H9 (cell line): ENCODE measurements around the gene ISM2. TPM values are rescaled to one million over a fixed set of nuclear protein-coding genes. Genes with fewer than 3 reads are reported as not detected.

Experiments
- DNase-seq: peaks from one replicate; pipeline ENCODE4 v3.0.0-alpha.2; 2017
- H2AFZ ChIP-seq: one replicate; pipeline ENCODE4 v1.6.1; 2013; ENCODE audit warnings: mild to moderate bottlenecking, low read length, control low read depth, moderate library complexity
- H2AK5ac ChIP-seq: 2 replicates; pipeline ENCODE4 v1.6.1; 2013; ENCODE audit warnings: low read length, control low read depth, mixed read lengths; ENCODE audit not compliant: insufficient read length
- H2BK120ac ChIP-seq: one replicate; pipeline ENCODE4 v1.6.1; 2013; ENCODE audit warnings: low read depth, mild to moderate bottlenecking, low read length, control low read depth, inconsistent platforms; ENCODE audit not compliant: poor library complexity, severe bottlenecking
- H2BK12ac ChIP-seq: 2 replicates; pipeline ENCODE4 v1.6.1; 2013; ENCODE audit warnings: low read length, control low read depth, mixed read lengths, low read depth; ENCODE audit not compliant: insufficient read length
- H2BK15ac ChIP-seq: 2 replicates; pipeline ENCODE4 v1.6.1; 2013; ENCODE audit warnings: low read depth, low read length, control low read depth
- H2BK20ac ChIP-seq: one replicate; pipeline ENCODE4 v1.6.1; 2013; ENCODE audit warnings: low read depth, mild to moderate bottlenecking, low read length, control low read depth, inconsistent platforms; ENCODE audit not compliant: poor library complexity, severe bottlenecking
- H2BK5ac ChIP-seq: 2 replicates; pipeline ENCODE4 v1.6.1; 2013; ENCODE audit warnings: low read length, control low read depth, mixed read lengths; ENCODE audit not compliant: insufficient read length
- H3K14ac ChIP-seq: 2 replicates; pipeline ENCODE4 v1.6.1; 2013; ENCODE audit warnings: low read length, control low read depth; ENCODE audit not compliant: insufficient read depth
- H3K18ac ChIP-seq: 2 replicates; pipeline ENCODE4 v1.6.1; 2013; ENCODE audit warnings: low read depth, mild to moderate bottlenecking, mixed read lengths, low read length, control low read depth; ENCODE audit not compliant: insufficient read length
- H3K23ac ChIP-seq: 2 replicates; pipeline ENCODE4 v1.6.1; 2013; ENCODE audit warnings: low read length, control low read depth, mixed read lengths, low read depth; ENCODE audit not compliant: insufficient read length
- H3K23me2 ChIP-seq: 2 replicates; pipeline ENCODE4 v1.6.1; 2013; ENCODE audit warnings: low read depth, mild to moderate bottlenecking, mixed read lengths, low read length, control low read depth; ENCODE audit not compliant: insufficient read length, poor library complexity, severe bottlenecking
- H3K27ac ChIP-seq: 2 replicates; pipeline ENCODE4 v1.5.1; 2013; ENCODE audit warnings: low read length, control low read depth, mixed read lengths, low read depth; ENCODE audit not compliant: insufficient read length
- H3K27me3 ChIP-seq: 2 replicates; pipeline ENCODE4 v1.6.1; 2013; ENCODE audit warnings: low read length, control low read depth, inconsistent platforms; ENCODE audit not compliant: insufficient read depth
- H3K4ac ChIP-seq: 2 replicates; pipeline ENCODE4 v1.6.1; 2013; ENCODE audit warnings: low read depth, mild to moderate bottlenecking, control low read depth, inconsistent platforms, low read length, moderate library complexity
- H3K4me1 ChIP-seq: 2 replicates; pipeline ENCODE4 v1.6.1; 2013; ENCODE audit warnings: low read length, control low read depth, inconsistent platforms; ENCODE audit not compliant: insufficient read depth
- H3K4me2 ChIP-seq: 2 replicates; pipeline ENCODE4 v1.6.1; 2013; ENCODE audit warnings: low read length, control low read depth, mixed read lengths; ENCODE audit not compliant: insufficient read length, insufficient read depth
- H3K56ac ChIP-seq: 2 replicates; pipeline ENCODE4 v1.6.1; 2013; ENCODE audit warnings: low read depth, mild to moderate bottlenecking, mixed read lengths, low read length, control low read depth; ENCODE audit not compliant: insufficient read length
- H3K79me1 ChIP-seq: 2 replicates; pipeline ENCODE4 v1.6.1; 2013; ENCODE audit warnings: low read depth, mild to moderate bottlenecking, moderate library complexity, low read length, control low read depth, inconsistent platforms; ENCODE audit not compliant: insufficient read depth, poor library complexity, severe bottlenecking
- H3K79me2 ChIP-seq: 2 replicates; pipeline ENCODE4 v1.6.1; 2013; ENCODE audit warnings: low read length, control low read depth, inconsistent platforms; ENCODE audit not compliant: insufficient read depth
- H3K9ac ChIP-seq: 2 replicates; pipeline ENCODE4 v1.6.1; 2013; ENCODE audit warnings: low read length, control low read depth, mixed read lengths; ENCODE audit not compliant: insufficient read length; ENCODE audit errors: extremely low read depth
- H3K9me3 ChIP-seq: one replicate; pipeline ENCODE4 v1.6.1; 2013; ENCODE audit warnings: low read depth, low read length, inconsistent platforms; ENCODE audit not compliant: control insufficient read depth
- H3T11ph ChIP-seq: one replicate; pipeline ENCODE4 v1.6.1; 2013; ENCODE audit warnings: mild to moderate bottlenecking, low read length, control low read depth, inconsistent platforms
- H4K20me1 ChIP-seq: one replicate; pipeline ENCODE4 v1.6.1; 2013; ENCODE audit not compliant: control insufficient read depth, insufficient read length, insufficient read depth
- H4K5ac ChIP-seq: 2 replicates; pipeline ENCODE4 v1.6.1; 2013; ENCODE audit warnings: low read depth, mild to moderate bottlenecking, mixed read lengths, low read length, control low read depth; ENCODE audit not compliant: insufficient read length
- H4K8ac ChIP-seq: replicated peaks from 2 replicates; pipeline ENCODE4 v1.6.1; 2013; ENCODE audit warnings: low read length, control low read depth, mixed read lengths, low read depth; ENCODE audit not compliant: insufficient read length
- H4K91ac ChIP-seq: 2 replicates; pipeline ENCODE4 v1.6.1; 2013; ENCODE audit warnings: low read depth, mild to moderate bottlenecking, moderate library complexity, mixed read lengths, low read length, control low read depth; ENCODE audit not compliant: insufficient read length
- H3K27ac Mint-ChIP-seq, 3 experiments: 2 replicates in 2 of 3; 3 replicates in 1 of 3; pipeline ENCODE4 v1.8.0; 2020 to 2021; ENCODE audit warnings: mixed read lengths in 3 of 3, mild to moderate bottlenecking in 1 of 3, moderate library complexity in 1 of 3
- H3K27me3 Mint-ChIP-seq: 2 replicates; pipeline ENCODE4 v1.8.0; 2021; ENCODE audit warnings: low read depth, mild to moderate bottlenecking, moderate library complexity, mixed read lengths
- H3K36me3 Mint-ChIP-seq, 3 experiments: 2 replicates in 2 of 3; 3 replicates in 1 of 3; pipeline ENCODE4 v1.8.0; 2020 to 2021; ENCODE audit warnings: low read depth in 3 of 3, mixed read lengths in 3 of 3; ENCODE audit not compliant: insufficient read depth in 1 of 3
- H3K4me1 Mint-ChIP-seq, 2 experiments: 2 replicates each; pipeline ENCODE4 v1.8.0; 2020; ENCODE audit warnings: mixed read lengths in 2 of 2
- H3K4me3 Mint-ChIP-seq, 2 experiments: 2 replicates in 1 of 2; 3 replicates in 1 of 2; pipeline ENCODE4 v1.8.0; 2020 to 2021; ENCODE audit warnings: mild to moderate bottlenecking in 2 of 2, mixed read lengths in 2 of 2, moderate library complexity in 1 of 2
- H3K9me3 Mint-ChIP-seq, 2 experiments: 2 replicates in 1 of 2; 3 replicates in 1 of 2; pipeline ENCODE4 v1.8.0; 2020; ENCODE audit warnings: mild to moderate bottlenecking in 2 of 2, mixed read lengths in 2 of 2, moderate library complexity in 1 of 2
- CTCF ChIP-seq: fragments of 200-600 bp; sonication (generic); conservative IDR thresholded peaks from 3 replicates; pipeline ENCODE4 v1.8.0; 2021; ENCODE audit warnings: antibody characterized with exemption, mild to moderate bottlenecking
- total RNA-seq: library from RNA; stranded (reverse); gene quantifications from 2 replicates; pipeline ENCODE4 v1.2.1, GENCODE V29; 2021

The ISM2 gene
- total RNA-seq, 1 experiment from 2014 or later = 0.39 TPM

- Mint-ChIP-seq H3K4me3 (no peak overlapping the region), H3K36me3 (peaks cover 8 to 18% (median 13%) of the 10 kb centered on the region in 3 experiments; a peak in 6 of 7 replicates), H3K27ac (0 out of 7 replicates have a peak overlapping the region, but pooled peaks of 1 of the 3 experiments have one; percentile 22), H3K9me3 (no peaks in the 10 kb centered on the region), H3K27me3 (no peaks in the 10 kb centered on the region), H3K4me1 (no peaks in the 10 kb centered on the region)
- Histone ChIP-seq H3K79me1 (no peaks in the 10 kb centered on the region), H3K9ac (no peak overlapping the region), H3K4ac (no peak overlapping the region), H2BK20ac (no peak overlapping the region), H4K91ac (no peak overlapping the region), H3K18ac (no peak overlapping the region), H3K27ac (no peak overlapping the region), H2BK15ac (no peak overlapping the region), H3K27me3 (no peaks in the 10 kb centered on the region), H3K56ac (no peak overlapping the region), H3K79me2 (no peaks in the 10 kb centered on the region), H4K5ac (no peak overlapping the region), H3K23me2 (no peaks in the 10 kb centered on the region), H3K9me3 (no peaks in the 10 kb centered on the region), H2BK120ac (no peak overlapping the region), H3K4me1 (no peaks in the 10 kb centered on the region), H3K4me2 (no peak overlapping the region), H2BK12ac (no peak overlapping the region), H2AK5ac (no peak overlapping the region), H3K23ac (no peak overlapping the region), H4K20me1 (no peaks in the 10 kb centered on the region), H2AFZ (no peak overlapping the region), H2BK5ac (no peak overlapping the region), H4K8ac (no peak overlapping the region), H3T11ph (no peak overlapping the region), H3K14ac (no peak overlapping the region)
- no peak for TF ChIP-seq CTCF
- DNase-seq = no peak
Observed at GRCh38 chr14:77531071-77531470, 32.5 kb upstream of the ISM2 start.
